Measurements from ENCODE around the gene LRP5.
"Not testable (repeated sequence)": the region's sequence is repeated elsewhere in the genome, so short reads cannot be mapped to it uniquely, and the experiment has no call there.

LRP5 gene

DNA sequence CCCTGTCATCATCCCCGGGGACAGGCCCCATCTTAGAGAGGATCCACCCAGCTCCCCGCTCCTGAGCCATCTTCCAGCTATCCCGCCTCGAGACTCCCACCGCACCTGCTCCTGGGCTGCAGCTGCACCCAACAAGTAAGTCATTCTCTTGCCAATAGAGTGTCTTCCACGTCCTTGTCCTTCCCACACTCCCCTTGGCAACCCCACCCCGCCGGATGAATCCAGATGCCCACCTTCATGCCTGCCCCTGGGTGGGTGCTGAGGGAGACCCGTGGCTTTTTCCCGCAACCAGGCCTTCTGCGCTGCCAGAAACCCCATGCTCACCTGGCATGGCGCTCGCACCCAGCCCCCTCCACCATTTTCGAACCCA is 29.5 kb upstream of the LRP5 start:
- DNase-seq, result no peak

- DNase-seq, result not testable (repeated sequence)
Observed at GRCh38 chr11:68284588-68284987, 27.8 kb upstream of the LRP5 start.

DNA sequence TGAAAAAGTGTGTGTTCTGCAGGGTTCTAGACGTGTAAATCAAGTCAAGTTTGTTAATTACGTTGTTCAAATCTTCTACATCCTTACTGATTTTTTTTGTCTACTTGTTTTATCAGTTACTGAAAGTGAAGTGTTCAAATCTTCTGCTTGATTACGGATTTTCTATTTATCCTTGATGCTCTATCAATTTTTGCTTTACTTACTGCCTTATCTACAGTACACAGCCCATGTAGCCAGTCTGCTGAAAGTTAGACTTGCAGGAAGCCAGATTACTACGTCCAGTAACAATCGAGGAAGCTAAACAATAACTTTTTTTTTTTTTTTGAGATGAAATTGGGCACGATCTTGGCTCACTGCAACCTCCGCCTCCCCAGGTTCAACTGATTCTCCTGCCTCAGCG is 25.0 kb upstream of the LRP5 start:
- DNase-seq, result no peak

GRCh38 chr11:68289456-68289855 is 22.9 kb upstream of the LRP5 start:
- DNase-seq, result no peak

GRCh38 chr11:68293708-68294107 is 18.7 kb upstream of the LRP5 start:
- no peak for DNase-seq

DNA sequence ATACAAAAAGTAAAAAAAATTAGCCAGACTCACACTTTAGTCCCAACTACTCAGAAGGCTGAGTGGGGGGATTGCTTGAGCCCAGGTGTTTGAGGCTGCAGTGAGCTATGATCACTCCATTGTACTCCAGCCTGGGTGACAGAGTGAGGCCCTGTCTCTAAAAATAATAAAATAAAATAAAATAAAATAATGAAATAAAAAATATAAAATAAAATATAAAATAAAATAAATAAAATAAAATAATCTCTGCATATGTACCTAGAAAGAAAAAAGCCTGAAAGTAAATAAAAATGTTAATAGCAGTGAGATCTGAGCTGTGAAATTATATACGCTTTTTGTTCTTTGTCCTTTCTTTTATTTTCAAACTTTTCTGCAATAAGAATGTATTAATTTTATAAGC is 17.1 kb upstream of the LRP5 start:
- DNase-seq, result no peak

GRCh38 chr11:68295940-68296339 is 16.5 kb upstream of the LRP5 start:
- no peak for DNase-seq

- DNase-seq, result no peak
Observed at GRCh38 chr11:68296344-68297051, 15.9 kb upstream of the LRP5 start.

- DNase-seq, result no peak
Observed at GRCh38 chr11:68297052-68297378, 15.4 kb upstream of the LRP5 start.

GRCh38 chr11:68297494-68297811 is 14.9 kb upstream of the LRP5 start:
- DNase-seq, result no peak

DNA sequence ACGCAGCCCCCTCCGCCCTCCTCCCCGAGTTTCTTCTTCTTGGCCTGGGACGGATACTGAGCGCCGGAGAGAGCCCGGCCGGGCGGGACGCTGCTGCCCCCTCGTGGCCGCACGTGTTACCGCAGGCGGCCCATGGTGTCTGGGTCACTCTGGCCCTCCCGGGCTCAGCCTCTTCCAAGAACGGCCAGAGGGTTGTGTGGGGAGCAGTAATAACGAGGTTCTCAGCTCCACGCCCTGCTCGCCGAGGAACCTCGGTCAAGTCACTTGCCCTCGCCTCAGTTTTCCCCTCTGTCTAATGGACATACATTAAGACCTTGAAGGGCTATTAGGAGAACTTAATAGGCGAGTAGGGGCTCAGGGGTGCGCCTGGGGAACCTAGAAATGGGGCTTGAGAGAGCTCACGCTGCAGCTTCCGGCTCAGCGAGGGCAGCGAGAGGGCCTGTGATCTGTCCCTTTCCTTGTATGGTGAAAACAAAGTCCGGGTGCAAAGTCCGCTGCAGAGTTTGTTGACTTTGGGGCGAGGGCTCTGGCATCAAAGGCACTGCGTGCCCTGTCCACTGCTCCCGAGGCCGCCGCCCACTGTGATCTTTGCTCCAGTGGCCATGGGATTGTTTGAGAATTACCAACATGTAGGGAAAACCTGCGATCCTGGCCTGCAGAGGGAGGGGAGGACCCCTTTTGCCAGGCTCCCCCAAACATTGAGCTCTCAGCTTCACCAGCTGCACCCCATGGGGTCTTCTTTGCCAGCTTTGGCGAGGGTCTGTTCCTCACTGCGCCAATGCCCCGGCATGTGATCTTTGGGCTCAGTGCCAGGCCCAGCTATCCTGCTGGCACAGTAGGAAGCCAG is 14.4 kb upstream of the LRP5 start:
- no peak for DNase-seq

DNA sequence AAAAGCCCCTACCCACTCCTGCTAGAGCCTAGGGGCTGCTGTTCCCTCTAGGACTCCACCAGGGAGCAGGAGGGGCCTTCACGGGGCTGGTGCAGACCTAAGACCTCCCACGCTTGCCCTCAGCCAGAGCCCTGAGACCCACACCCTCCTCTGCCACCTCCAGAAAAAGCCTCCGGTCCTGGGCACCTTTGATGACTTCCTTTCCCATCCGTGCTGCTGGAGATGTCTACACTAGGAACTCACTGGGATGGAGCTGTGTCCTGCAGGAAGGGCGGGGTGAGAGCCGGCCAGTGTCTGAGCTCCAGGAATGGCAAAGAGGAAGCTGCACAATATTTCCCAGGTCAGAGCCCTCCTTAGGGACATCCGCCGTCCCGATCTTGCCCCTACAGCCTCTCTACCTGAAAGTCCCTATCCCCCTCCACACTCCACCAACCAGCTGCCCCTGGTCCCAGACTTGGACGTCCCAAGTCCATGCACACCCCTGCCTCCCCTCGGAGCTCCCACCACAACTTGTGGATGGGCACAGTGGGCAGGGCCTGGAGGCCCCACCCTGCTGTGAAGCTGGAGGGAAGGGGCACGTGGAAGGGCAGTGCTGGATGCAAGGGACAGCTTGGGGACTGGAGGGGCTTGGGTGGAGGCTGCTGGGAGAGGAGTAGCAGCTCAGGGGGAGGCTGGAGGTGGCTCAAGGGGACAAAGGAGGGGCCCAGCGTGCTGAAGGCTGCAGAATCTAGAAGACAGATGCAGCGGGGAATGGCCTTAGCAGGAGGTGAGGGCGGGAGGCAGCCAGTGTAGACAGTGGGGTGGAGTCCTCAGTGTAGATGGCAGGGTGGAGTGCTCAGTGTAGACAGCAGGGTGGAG is 13.5 kb upstream of the LRP5 start:
- no peak for DNase-seq

- not testable (repeated sequence) for DNase-seq
Observed at GRCh38 chr11:68299517-68299879, 12.9 kb upstream of the LRP5 start.

DNA sequence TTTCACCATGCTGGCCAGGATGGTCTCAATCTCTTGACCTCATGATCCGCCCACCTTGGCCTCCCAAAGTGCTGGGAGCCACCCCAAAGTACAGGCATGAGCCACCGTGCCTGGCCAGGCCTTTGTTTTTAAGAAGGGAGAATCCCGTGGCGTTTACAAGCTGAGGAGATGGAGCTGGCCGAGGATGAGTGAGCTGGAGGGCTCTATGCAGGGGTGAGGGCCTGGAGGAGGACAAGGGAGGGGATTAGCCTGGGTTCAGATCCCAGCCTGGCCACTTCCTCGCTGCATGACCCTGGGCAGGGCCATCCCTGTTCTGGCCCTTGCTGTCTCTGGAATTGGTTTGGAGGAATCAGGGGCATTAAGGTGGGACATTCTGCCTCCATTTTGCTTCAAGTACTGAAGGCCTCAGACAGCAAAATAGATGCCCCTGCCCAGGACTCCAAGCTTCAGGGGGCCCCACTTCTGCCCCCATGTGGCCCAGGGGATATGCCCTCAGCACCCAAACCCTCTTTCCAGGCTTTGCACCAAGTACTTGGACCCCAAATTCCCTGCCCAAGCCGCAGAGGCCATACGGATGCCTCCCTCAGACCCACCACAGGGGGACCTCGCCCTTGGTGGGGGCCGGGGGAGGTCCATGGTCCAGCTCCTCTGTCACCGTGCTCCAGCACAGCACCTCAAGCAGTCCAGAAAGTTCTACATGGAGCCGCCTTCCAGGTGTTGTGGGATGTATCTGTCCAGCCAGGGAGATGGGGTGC is 12.1 kb upstream of the LRP5 start:
- no peak for DNase-seq

DNA sequence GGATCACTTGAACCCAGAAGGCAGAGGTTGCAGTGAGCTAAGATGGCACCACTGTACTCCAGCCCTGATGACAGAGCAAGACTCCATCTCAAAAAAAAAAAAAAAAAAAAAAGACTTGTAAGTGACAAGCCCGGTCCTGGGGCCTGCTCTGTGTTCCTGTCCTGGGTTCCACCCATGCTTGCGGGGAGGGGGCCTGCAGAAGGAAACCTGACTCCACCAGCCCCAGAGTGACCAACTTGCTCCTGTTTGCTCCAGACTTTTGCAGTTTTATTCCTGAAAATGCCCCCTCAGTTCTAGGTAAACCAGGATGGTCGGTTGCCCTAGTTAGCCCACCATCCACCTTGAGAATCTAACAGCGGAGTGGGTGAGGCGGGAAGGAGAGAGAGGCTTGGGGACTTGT is 10.1 kb upstream of the LRP5 start:
- DNase-seq, result no peak

DNA sequence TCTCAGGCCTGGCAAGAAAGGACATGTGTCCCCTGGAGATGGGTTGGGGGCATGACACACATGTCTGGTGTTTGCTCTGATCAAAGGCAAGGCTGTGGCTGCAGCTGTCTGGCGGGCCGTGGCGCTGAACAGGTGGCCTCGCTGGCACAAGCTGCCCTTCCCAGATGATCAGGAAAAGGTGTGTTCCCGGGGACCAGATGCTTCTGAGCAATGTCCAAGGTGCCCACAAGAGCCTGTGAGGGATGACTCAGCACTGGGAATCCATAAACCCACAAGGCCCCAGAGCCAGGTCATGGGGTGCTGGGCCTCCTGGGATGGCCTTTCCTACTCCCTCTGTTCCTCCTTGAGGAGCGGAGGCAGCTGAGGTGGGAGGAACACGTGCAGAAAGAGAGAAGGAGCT is 9.7 kb upstream of the LRP5 start:
- no peak for DNase-seq

DNA sequence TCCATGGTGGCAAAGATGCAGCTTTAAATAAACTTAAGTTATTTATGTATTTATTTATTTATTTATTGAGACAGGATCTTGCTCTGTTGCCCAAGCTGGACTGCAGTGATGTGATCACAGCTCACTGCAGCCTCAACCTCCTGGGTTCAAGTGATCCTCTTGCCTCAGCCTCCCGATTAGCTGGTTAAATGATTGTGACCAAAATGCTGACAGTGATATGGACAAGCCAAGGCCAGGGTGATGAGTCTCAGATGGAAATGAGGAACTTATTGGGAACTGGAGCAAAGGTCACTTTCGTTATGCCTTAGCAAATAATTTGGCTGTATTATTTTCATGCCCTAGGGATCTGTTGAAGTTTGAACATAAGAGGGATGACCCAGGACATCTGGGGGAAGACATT is 9.3 kb upstream of the LRP5 start:
- DNase-seq, result no peak

DNA sequence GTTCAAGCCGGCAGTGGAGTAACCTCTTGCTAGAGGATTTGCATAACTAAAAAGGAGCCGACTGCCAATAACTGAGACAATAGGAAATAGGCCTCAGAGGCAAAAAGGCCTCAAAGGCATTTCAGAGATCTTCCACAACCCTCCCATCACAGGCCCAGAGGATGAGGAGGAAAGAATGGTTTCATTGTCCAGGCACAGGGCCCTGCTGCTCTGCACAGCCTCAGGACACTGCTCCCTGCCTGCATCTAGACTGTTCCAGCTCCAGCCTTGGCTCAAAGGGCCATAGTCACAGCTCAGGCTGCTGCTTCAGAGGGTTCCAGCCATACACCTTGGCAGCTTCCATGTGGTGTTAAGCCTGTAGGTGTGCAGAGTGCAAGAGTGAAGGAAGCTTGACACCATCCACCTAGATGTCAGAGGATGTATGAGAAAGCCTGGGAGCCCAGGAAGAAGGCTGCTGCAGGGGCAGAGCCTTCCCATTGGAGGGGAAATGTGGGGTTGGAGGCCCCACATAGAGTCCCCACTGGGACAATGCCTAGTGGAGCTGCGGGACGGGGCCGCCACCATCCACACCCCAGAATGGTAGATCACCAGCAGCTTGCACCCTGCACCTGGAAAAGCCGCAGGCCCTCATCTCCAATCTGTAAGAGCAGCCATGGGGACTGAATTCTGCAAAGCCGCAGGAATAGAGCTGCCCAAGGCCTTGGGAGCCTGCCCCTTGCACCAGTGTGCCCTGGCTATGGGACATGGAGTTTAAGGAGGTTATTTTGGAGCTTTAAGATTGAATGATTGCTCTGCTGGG is 8.2 kb upstream of the LRP5 start:
- DNase-seq, result no peak

DNA sequence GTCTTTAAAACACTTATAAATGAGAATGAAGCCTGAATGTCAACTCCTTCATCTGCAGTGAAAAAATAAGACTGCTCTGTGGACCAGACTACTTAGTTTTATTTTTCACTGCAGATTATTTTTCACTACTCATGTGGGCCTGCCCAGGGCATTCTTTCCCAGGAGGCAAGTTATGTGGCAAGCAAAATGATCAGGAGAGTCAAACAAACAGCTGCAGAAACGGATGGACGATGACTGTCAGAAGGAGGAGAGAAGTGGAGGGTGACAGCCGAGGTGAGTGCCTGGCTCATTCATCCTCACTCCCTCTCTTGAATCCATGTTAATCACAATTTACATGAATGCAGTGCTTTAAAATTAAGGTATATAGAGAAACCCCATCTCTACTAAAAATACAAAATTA is 5.8 kb upstream of the LRP5 start:
- DNase-seq, result no peak

DNA sequence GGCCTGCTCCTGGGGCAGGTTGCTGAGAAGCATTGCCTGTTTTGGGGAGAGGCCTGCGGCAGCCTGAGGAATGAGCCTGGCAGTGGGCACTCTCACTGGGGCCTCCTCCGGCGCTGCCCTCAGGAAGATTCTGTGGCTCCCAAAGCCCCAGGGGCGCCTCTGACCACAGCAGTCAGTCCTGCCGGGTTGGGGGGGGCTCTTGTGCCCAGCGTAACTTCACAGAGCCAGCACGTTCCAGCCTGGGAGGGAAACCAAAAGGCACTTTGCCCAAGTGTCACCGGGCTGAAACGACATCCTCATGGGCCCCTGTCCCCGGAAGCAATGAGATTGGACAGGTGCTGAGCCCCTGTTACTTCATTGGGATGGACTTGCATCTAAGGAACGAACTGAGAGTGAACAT is 4.3 kb upstream of the LRP5 start:
- DNase-seq, result no peak

GRCh38 chr11:68309621-68310185 is 2.7 kb upstream of the LRP5 start:
- DNase-seq, result no peak

Measured in NCI-H2107 (cell line).